Left ventricle myocardium inferior (tissue), 1 donor: Measurements from ENCODE around the gene CTU1. TPM values are rescaled to one million over a fixed set of nuclear protein-coding genes. Genes with fewer than 3 reads are reported as not detected.

Source experiments
- DNase-seq: peaks from one replicate; pipeline ENCODE4 v3.0.0-alpha.2; 2020
- H3K27ac ChIP-seq: fragments of 200-600 bp; replicated peaks from 2 replicates; pipeline ENCODE4 v1.8.0; 2021
- H3K27me3 ChIP-seq: fragments of 200-600 bp; 2 replicates; pipeline ENCODE4 v1.8.0; 2021; ENCODE audit warnings: low read depth
- H3K36me3 ChIP-seq: fragments of 200-600 bp; 2 replicates; pipeline ENCODE4 v1.8.0; 2021
- H3K4me1 ChIP-seq: fragments of 200-600 bp; 2 replicates; pipeline ENCODE4 v1.8.0; 2021
- H3K4me3 ChIP-seq: fragments of 200-600 bp; 2 replicates; pipeline ENCODE4 v1.8.0; 2021; ENCODE audit warnings: mild to moderate bottlenecking, moderate library complexity
- H3K9me3 ChIP-seq: fragments of 200-600 bp; replicated peaks from 2 replicates; pipeline ENCODE4 v1.8.0; 2021
- intact Hi-C: fragments of 100-400 bp; cut with micrococcal nuclease; formaldehyde crosslinking; loops from one replicate; pipeline ENCODE4 v1.11.0; 2022
- long read RNA-seq: library from polyadenylated mRNA; unstranded; transcript quantifications from one replicate; pipeline ENCODE4 v2.0.0, GENCODE V29; 2021
- total RNA-seq: library from RNA; stranded (reverse); fragmentation: NEBNext Ultra II Directional; extraction: Animal tissue kit (Norgen Biotek cat#: 25700); gene quantifications from one replicate; pipeline ENCODE4 v1.2.1, GENCODE V29; 2021
- TF ChIP-seq, protein P1 (sequence below): fragments of 200-600 bp; IDR thresholded peaks from 2 replicates; pipeline ENCODE4 v1.8.0; 2021; ENCODE audit warnings: antibody characterized with exemption, mild to moderate bottlenecking, borderline replicate concordance
- donor health status: DM: no; HTN: yes; CAD: no; lungs with severe emphysema.

The CTU1 gene
- 4.4 TPM for total RNA-seq
- long read RNA-seq, transcript CTU1-201 (3 exons, 2,087 nt), result major isoform, 20 of 22 reads
- long read RNA-seq, partial matches to known transcripts, result 1 of 22 reads
- long read RNA-seq, other reads (novel, unspliced or antisense), result 1 of 22 reads

DNA sequence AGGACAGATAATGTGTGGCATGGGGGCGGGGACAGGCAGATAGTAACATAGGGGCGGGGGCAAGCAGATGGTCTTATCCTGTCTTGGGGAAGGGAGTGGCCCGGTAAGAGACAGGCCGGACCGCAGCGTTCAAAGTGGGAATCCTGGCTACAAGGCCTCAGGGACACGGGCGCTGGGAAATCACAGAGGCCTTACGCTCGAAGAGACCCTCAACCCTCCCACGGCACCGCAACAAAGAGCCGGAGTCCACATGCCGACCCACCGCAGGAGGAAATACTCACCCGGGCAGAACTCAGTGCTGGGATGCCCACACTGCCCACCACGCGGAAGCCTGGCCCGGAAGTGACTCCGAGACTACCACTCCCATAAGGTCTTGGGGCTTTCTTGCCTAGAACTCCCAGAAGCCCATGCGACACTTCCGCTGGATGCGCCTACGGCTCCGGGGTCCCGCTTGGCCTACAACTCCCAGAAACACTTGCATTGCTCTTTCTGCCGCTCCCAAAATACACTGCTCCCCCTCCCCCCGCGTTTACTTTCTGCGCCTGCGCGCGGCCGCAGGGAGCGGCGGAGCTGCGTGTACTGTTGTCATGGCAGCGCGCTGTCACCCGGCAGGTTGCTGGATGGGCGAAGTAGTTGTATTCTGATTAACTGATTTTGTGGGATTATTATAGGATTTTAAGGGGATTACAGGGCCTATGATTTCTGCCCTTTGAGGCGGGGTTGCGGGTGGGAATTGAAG lies at the start of gene CTU1:
CTU1 (minus strand) TSS at position 344 of the 739 bp plus-strand sequence. CDS start 3,840 bp downstream, outside the sequence.
- H3K27me3 ChIP-seq, result peaks cover 14% of the 10 kb centered on the region
- H3K4me3 ChIP-seq, result peak within 1 kb of the TSS; percentile 91
- intact Hi-C loops, result no loop called here
- peaks cover 28% of the 10 kb centered on the region for H3K4me1 ChIP-seq
- H3K36me3 ChIP-seq, result peaks cover 19% of the 10 kb centered on the region
- TF ChIP-seq, protein P1, sequence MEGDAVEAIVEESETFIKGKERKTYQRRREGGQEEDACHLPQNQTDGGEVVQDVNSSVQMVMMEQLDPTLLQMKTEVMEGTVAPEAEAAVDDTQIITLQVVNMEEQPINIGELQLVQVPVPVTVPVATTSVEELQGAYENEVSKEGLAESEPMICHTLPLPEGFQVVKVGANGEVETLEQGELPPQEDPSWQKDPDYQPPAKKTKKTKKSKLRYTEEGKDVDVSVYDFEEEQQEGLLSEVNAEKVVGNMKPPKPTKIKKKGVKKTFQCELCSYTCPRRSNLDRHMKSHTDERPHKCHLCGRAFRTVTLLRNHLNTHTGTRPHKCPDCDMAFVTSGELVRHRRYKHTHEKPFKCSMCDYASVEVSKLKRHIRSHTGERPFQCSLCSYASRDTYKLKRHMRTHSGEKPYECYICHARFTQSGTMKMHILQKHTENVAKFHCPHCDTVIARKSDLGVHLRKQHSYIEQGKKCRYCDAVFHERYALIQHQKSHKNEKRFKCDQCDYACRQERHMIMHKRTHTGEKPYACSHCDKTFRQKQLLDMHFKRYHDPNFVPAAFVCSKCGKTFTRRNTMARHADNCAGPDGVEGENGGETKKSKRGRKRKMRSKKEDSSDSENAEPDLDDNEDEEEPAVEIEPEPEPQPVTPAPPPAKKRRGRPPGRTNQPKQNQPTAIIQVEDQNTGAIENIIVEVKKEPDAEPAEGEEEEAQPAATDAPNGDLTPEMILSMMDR, result peak; percentile 38
- peak; percentile 98 for DNase-seq
- H3K27ac ChIP-seq, result peak within 1 kb of the TSS; percentile 71
- no peaks in the 10 kb centered on the region for H3K9me3 ChIP-seq

DNA sequence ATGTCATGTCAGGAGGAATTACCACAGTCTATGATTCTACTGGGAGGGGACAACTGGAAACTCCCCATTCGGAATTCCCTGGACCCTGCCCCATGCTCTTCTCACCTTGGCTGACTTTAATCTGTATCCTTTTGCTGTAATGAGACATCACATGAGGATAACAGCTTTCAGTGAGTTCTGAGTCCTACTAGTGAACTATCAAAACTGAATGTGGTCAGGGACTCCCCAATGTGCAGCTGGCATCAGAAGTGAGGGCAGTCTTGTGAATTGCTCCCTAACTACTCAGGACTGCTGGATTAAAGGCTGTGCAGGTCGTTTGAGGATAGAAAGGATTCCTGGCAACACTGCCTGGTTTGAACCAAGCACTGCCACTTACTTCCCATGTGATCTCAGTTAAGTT lies 49.1 kb upstream of the CTU1 start:
- Histone ChIP-seq H3K9me3 (no peaks in the 10 kb centered on the region), H3K27me3 (peaks cover 60% of the 10 kb centered on the region), H3K4me1 (no peaks in the 10 kb centered on the region), H3K4me3 (no peak overlapping the region), H3K36me3 (no peaks in the 10 kb centered on the region), H3K27ac (no peak overlapping the region)
- DNase-seq, result no peak
- intact Hi-C loops, result no loop called here
- TF ChIP-seq, protein P1, result no peak

DNA sequence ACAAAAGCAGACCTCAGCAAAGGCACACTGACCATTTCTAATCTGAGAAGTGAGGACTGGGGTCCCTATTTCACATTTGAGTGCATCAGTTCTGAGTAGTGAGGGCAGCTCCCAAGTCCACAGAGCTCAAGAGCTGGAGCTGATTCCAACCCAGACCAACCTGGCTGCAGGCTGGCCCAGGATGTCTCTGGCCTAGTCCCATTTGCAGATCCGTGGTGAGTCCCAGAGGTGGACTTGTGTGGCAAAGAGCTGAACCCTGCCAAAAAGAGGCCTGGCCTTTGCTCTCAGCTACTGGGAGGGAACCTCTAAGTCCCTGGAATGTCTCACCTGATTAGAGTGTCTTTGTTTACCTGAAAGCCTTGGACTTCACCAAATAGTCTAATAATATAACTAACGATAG lies 48.5 kb upstream of the CTU1 start:
- Histone ChIP-seq H3K9me3 (no peaks in the 10 kb centered on the region), H3K36me3 (no peaks in the 10 kb centered on the region), H3K4me1 (no peaks in the 10 kb centered on the region), H3K27me3 (peaks cover 59% of the 10 kb centered on the region), H3K27ac (no peak overlapping the region), H3K4me3 (no peak overlapping the region)
- TF ChIP-seq, protein P1, result no peak
- intact Hi-C loops, result no loop called here
- no peak for DNase-seq

DNA sequence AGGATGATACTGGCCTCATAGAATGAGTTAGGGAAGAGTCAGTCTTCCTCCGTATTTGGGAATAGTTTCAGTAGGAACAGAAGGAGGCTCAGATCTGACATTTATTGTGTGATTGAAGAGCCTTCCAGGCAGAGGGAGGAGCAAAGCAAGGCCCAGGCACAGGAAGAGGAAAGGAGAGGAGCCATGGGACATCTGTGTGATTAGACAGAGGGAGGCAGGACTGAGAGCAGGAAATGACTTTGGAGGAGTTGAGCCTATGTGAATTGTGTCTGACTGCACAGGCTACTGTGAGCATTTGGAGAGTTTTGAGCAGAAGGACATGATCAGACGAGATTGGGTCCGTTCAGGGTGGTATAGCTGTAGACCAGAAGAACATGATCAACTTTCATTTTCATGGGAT lies 42.4 kb upstream of the CTU1 start:
- Histone ChIP-seq H3K9me3 (peaks cover 11% of the 10 kb centered on the region), H3K36me3 (no peaks in the 10 kb centered on the region), H3K27ac (peak overlapping the region; percentile 19), H3K4me1 (peaks cover 5% of the 10 kb centered on the region), H3K4me3 (no peak overlapping the region), H3K27me3 (peaks cover 35% of the 10 kb centered on the region)
- TF ChIP-seq, protein P1, result no peak
- no peak for DNase-seq
- intact Hi-C loops, result no loop called here

DNA sequence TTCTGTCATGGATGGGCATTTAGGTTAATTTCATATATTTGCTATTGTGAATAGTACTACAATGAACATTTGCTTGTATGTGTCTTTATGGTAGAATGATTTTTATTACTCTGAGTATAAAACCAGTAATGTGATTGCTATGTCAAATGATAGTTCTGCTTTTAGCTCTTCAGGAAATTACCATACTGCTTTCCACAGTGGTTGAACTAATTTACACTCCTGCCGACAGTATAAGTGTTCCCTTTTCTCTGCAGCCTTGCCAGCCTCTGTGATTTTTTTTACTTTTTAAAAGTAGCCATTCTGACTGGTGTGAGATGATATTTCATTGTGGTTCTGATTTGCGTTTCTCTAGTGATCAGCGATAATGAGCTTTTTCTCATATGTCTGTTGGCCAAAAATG lies 40.4 kb upstream of the CTU1 start:
- Histone ChIP-seq H3K27ac (peak overlapping the region; percentile 55), H3K9me3 (peaks cover 11% of the 10 kb centered on the region), H3K36me3 (no peaks in the 10 kb centered on the region), H3K4me1 (peaks cover 5% of the 10 kb centered on the region), H3K4me3 (no peak overlapping the region), H3K27me3 (peaks cover 33% of the 10 kb centered on the region)
- TF ChIP-seq, protein P1, result no peak
- intact Hi-C loops, result no loop called here
- no peak for DNase-seq
